ENCODE measurements around the gene CLDN4.
"Not testable (repeated sequence)": the region's sequence is repeated elsewhere in the genome, so short reads cannot be mapped to it uniquely, and the experiment has no call there.

CLDN4 gene, protein sequence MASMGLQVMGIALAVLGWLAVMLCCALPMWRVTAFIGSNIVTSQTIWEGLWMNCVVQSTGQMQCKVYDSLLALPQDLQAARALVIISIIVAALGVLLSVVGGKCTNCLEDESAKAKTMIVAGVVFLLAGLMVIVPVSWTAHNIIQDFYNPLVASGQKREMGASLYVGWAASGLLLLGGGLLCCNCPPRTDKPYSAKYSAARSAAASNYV

DNA sequence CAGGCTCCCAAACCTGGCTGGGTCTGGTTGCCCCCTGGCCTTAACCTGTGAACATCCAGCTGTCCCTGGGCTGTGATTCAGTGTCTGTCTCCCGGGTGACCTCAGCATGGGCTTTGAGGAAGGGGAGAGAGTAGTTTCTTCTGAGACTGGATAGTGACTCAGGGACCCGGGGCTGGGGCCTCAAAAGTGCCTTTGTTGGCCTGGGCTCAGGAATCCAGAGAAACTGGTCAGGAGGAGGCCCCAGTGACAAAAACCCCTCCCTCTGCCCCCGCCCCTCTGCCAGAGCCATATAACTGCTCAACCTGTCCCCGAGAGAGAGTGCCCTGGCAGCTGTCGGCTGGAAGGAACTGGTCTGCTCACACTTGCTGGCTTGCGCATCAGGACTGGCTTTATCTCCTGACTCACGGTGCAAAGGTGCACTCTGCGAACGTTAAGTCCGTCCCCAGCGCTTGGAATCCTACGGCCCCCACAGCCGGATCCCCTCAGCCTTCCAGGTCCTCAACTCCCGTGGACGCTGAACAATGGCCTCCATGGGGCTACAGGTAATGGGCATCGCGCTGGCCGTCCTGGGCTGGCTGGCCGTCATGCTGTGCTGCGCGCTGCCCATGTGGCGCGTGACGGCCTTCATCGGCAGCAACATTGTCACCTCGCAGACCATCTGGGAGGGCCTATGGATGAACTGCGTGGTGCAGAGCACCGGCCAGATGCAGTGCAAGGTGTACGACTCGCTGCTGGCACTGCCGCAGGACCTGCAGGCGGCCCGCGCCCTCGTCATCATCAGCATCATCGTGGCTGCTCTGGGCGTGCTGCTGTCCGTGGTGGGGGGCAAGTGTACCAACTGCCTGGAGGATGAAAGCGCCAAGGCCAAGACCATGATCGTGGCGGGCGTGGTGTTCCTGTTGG lies at the start of gene CLDN4:
CLDN4 (plus strand) TSS at position 316 of the 903 bp plus-strand sequence; CDS start at position 522, 206 bp downstream.
- DNase-seq (ENCODE audit: low read depth, low spot score) = no peak

DNA sequence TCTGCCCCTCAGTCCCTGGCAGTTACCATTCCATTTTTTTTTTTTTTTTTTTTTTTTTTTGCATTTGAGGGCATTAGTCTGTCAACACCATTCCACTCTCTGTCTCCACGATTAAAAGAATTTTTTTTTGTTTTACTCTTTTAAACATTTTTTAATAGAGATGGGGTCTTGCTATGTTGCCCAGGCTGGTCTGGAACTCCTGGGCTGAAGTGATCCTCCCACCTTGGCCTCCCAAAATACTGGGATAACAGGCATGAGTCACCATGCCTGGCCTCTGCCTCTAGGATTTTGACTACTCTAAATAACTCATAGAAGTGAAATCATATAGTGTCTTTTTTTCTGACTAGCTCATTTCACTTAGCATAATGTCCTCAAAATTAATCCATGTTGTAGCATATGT lies 44.2 kb upstream of the CLDN4 start:
- no peak for DNase-seq (ENCODE audit: low read depth, low spot score)

GRCh38 chr7:73787786-73788048 lies 43.1 kb upstream of the CLDN4 start:
- not testable (repeated sequence) for DNase-seq (ENCODE audit: low read depth, low spot score)

- DNase-seq (ENCODE audit: low read depth, low spot score) = no peak
These were observed 41.7 kb upstream of the CLDN4 start for GRCh38 chr7:73789051-73789450.

- DNase-seq (ENCODE audit: low read depth, low spot score) = not testable (repeated sequence)
These were observed 39.6 kb upstream of the CLDN4 start for GRCh38 chr7:73791170-73791690.

- DNase-seq (ENCODE audit: low read depth, low spot score) = not testable (repeated sequence)
These were observed 35.6 kb upstream of the CLDN4 start for GRCh38 chr7:73795188-73795587.

DNA sequence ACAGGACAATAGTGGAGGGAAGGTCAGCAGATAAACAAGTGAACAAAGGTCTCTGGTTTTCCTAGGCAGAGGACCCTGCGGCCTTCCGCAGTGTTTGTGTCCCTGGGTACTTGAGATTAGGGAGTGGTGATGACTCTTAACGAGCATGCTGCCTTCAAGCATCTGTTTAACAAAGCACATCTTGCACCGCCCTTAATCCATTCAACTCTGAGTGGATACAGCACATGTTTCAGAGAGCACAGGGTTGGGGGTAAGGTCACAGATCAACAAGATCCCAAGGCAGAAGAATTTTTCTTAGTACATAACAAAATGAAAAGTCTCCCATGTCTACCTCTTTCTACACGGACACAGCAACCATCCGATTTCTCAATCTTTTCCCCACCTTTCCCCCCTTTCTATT lies 34.1 kb upstream of the CLDN4 start:
- not testable (repeated sequence) for DNase-seq (ENCODE audit: low read depth, low spot score)

DNA sequence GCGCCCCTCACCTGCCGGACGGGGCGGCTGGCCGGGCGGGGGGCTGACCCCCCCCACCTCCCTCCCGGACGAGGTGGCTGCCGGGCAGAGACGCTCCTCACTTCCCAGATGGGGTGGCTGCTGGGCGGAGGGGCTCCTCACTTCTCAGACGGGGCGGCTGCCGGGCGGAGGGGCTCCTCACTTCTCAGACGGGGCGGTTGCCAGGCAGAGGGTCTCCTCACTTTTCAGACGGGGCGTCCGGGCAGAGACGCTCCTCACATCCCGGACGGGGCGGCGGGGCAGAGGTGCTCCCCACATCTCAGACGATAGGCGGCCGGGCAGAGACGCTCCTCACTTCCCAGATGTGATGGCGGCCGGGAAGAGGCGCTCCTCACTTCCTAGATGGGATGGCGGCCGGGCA lies 33.6 kb upstream of the CLDN4 start:
- DNase-seq (ENCODE audit: low read depth, low spot score) = not testable (repeated sequence)

DNA sequence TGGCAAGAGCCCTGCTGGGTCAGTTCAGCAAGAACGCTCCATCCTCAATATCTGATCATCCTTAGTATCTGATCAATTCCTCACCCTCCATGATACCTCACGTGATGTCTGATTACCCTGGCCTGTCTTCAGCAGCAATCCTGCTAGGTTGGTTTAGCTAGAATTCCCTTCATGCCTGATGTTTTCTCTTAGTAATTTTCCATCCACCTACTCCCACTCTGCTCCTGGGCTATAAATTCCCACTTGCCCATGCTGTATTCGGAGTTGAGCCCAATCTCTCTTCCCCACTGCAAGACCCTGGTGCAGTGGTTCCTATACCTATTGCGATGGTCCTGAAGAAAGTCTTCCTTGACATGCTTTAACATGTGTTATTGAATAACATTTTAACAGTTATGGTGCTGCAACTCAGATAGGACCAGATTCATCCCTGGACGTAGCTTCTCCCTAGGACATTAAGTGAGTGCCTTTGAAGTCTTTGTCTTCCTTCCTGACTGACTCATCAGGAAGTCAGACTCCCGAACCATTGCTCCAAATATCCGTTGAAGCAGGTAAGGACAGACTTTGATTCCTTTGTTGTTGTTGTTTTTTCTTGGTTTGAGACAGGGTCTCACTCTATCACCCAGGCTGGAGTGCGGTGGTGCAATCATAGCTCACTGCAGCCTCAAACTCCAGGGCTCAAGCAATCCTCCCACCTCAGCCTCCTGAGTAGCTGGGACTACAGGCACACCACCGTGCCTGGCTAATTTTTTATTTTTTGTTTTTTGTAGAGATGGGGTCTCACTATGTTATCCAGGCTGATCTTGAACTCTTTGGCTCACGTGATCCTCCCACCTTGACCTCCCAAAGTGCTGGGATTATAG lies 31.3 kb upstream of the CLDN4 start:
- no peak for DNase-seq (ENCODE audit: low read depth, low spot score)

GRCh38 chr7:73801577-73801976 lies 29.2 kb upstream of the CLDN4 start:
- DNase-seq (ENCODE audit: low read depth, low spot score) = no peak

DNA sequence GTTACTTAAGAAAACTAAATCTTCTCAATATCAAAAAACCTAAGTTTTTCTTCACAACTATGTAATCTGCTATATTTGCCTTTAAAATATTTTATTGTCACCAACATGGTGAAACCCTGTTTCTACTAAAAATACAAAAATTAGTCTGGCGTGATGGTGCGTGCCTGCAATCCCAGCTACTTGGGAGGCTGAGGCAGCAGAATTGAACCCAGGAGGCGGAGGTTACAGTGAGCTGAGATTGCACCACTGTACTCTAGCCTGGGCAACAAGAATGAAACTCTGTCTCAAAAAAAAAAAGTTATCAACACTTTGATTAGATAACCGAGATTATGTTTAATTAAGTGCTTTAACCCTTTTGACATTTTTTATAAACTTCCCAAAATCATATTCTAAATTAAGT lies 28.3 kb upstream of the CLDN4 start:
- no peak for DNase-seq (ENCODE audit: low read depth, low spot score)

DNA sequence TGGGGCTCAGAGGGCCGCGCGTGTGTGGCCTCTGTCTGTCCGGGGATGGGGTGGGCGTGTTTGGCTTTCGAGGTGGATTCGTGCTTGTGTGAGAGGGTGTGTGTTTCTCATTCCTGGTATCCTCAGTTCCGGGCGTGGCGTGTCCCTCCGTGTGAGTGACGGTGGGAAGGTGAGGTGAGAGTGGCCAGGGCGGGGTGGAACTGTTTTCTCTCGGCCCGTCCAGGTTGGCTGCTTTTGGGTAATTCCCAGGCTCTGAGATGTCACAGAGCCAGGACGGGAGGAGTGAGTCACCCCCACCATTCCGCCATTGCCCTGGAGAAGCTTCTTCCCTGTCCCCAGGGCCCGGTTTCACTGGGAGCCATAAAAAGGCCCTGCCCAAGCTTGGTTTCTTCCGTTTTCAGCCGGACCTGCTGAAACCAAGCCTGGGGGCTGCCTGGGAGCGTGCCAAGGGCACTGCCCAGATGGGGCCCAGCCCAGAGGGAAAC lies 21.3 kb upstream of the CLDN4 start:
- DNase-seq (ENCODE audit: low read depth, low spot score) = no peak

GRCh38 chr7:73810998-73811360 lies 19.8 kb upstream of the CLDN4 start:
- DNase-seq (ENCODE audit: low read depth, low spot score) = no peak

DNA sequence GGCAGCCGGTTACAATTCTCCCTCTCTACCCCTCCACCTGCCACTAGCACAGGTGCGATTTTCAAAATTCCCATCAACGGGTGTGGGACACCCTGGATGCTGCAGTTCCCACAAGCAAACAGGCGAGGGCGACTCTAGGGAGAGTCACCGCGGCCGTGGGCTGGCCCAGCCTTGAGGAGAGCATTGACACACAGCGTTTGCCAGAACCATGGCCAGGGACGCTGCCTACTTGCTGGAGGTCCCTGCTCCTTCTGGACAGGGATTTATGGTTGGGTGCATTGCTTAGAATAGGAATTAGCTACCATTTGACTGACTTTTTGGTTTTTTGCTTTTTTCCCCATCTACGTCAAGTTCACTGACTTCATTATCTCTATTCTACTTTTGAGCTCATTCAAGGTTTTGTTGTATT lies 19.0 kb upstream of the CLDN4 start:
- DNase-seq (ENCODE audit: low read depth, low spot score) = no peak

DNA sequence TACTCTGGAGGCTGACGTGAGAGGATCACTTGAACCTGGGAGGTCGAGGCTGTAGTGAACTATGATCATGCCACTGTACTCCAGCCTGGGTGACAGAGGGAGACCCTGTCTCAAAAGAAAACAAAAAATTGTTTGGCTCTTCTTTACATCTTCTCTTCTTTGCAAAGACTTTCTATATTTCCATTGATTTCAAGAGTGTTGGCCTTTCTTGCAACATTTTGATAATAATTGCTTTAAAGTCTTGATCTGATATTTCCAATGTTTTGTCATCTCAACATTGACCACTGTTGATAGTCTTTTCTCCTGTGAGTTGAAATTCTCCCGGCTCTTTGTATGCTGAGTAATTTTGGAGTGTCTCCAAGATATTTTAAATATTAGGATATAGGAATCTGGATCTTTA lies 17.8 kb upstream of the CLDN4 start:
- DNase-seq (ENCODE audit: low read depth, low spot score) = no peak

- no peak for DNase-seq (ENCODE audit: low read depth, low spot score)
These were observed 15.4 kb upstream of the CLDN4 start for GRCh38 chr7:73815436-73815835.

DNA sequence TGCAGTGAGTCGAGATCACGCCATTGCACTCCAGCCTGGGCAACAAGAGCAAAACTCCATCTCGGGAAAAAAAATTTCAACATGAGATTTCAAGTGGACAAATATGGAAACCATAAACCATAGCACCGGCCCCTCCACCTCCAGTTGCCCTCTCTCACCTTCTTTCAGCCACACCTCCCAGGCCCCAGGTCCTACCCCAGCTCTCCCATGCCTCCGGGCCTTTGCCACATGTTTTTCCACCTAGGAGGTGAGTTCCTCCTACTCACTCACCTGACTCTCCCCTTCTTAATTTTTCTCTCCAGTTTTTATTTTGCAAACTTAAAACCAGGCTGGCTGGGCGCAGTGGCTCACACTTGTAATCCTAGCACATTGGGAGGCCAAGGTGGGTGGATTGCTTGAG lies 13.7 kb upstream of the CLDN4 start:
- DNase-seq (ENCODE audit: low read depth, low spot score) = no peak

- no peak for DNase-seq (ENCODE audit: low read depth, low spot score)
These were observed 10.8 kb upstream of the CLDN4 start for GRCh38 chr7:73820013-73820412.

- not testable (repeated sequence) for DNase-seq (ENCODE audit: low read depth, low spot score)
These were observed 9.1 kb upstream of the CLDN4 start for GRCh38 chr7:73821597-73822285.

- no peak for DNase-seq (ENCODE audit: low read depth, low spot score)
These were observed 8.2 kb upstream of the CLDN4 start for GRCh38 chr7:73822319-73823173.
